ENCODE measurements around the gene MTNR1B.

MTNR1B gene

DNA sequence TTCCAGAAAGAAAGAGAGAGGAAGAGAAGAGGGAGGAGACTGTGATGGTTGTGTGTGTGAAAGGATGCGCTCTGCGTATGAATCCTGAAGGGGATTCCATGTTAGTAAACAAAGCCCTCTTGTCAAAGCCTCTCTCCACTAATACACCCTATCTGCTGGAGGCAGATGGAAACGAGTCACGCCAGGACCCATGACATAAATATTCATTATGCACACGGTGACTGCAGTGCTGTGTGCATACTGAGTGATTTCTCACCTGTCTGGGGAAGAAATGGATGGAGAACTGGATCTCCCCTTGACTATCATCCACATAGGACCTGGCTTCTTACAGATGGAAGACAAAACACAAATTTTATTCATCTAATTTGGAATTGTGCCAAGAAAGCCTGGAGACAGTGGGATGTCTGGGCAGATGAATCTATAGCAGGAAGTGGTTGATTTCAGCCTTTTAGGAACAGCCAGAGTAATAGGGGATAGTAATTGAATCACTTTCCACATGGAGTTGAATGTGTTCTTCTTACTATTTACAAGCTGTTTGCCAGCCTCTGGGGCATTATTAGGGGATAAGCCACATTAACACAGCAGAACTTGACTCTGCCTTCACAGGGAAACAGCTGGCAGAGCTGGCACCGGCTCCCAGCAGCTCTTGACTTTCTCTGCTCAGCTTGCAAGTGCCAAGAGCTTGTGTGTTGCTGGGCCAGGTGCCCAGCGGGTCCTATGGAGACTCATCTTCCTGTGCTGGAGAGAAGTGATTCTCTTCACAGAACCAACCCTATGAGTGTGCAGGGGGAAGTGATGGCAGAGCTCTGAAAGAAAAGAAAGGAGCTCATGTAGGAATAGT is 9.0 kb downstream of the MTNR1B start:
- DNase-seq = no peak

DNA sequence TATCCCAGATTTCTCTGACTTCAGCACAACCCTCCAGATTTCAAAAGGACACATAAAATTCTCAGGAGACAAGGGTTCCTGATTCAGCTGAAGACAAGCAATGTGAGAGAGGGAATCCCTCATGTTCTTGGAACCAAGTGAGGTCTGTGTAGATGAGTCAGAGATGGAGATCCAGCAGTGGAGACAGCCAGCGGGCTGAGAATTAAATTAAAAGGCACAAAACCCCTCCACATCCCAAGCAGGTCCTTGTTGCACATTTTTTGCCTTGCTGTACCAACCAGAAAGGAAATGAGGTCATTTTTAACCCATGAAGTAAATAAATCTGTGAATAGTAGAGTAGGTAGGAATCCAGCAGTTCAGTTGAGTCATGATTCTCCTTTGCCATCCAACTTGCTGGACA is 9.7 kb downstream of the MTNR1B start:
- peak; percentile 54 for DNase-seq

- no peak for DNase-seq
Measured at GRCh38 chr11:92980312-92980711, 10.9 kb downstream of the MTNR1B start.

- no peak for DNase-seq
Measured at GRCh38 chr11:92981508-92982043, 12.1 kb downstream of the MTNR1B start.

DNA sequence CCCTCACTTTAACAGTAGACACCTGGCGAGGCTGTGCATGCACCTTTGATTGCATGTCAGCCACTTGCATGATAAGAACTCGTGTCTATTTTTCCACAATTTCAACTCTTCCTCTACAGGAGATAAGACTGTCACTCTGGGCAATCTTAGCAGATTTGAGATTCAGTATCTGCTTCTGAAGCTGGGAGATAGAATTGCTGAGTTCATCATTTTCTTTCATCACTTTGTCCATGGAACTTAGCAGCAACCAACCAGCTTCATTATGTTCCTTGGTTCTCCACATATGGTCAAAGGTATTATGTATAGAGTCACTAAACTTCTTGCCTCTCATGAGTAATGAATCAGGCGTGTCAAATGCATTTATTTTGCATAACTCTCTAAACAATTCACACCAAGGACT is 17.1 kb downstream of the MTNR1B start:
- DNase-seq = no peak

- no peak for DNase-seq
Measured at GRCh38 chr11:92993004-92993403, 23.6 kb downstream of the MTNR1B start.

- DNase-seq = peak; percentile 92
Measured at GRCh38 chr11:93000511-93001476, 31.3 kb downstream of the MTNR1B start.

- DNase-seq = no peak
Measured at GRCh38 chr11:93001806-93002205, 32.4 kb downstream of the MTNR1B start.

DNA sequence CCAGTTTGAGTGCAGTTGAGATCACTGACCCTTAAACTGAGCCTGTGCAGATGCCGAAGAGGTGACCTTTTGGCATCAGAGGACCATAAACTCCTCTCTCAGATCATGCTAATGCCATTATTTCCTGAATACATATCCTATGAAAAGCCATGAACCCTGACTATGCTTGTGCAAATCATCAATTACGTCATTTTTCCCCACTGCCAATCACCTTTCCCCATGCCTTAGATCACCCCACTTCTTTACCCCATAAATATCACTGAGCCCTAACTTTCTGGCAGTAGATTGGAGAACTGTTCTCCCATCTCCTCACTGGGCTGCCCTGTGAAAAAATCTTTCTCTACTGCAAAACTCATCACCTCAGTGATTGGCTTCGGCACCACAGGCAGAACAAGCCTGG is 32.9 kb downstream of the MTNR1B start:
- no peak for DNase-seq

- DNase-seq = no peak
Measured at GRCh38 chr11:93005239-93005638, 35.8 kb downstream of the MTNR1B start.

DNA sequence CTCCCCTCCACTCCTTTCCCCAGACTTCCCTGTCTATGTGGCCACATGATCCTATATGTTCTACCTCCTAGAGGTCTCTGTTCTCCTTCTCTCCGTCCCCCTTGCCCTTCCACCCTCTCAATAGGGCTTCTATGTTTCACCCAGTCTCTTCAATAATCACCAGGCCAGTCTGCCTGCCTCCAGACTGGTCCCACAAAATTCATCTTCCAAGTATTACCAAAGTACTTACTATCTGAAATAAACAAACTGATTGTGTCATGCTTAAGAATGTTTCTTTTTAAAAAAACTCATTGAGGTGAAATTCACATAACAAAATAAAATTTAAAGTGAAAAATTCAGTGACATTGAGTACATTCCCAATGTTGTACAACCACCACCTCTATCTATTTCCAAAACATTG is 44.2 kb downstream of the MTNR1B start:
- DNase-seq = no peak

DNA sequence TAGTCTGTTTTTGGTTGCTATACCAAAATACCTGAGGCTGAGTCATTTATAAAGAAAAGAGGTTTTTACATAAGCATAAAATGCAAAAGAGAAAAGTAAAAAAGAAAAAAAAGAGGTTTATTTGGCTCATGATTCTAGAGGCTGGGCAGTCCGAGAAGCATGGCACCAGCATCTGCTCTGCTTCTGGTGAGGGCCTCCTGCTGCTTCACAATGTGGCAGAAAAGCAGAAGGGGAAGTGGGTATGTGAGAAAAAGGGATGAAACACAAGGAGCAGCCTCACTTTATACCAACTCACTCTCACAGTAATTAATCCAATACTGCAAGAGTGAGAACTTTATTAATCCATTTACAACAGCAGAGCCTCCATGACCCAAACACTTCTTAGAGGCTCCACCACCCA is 47.1 kb downstream of the MTNR1B start:
- no peak for DNase-seq

DNA sequence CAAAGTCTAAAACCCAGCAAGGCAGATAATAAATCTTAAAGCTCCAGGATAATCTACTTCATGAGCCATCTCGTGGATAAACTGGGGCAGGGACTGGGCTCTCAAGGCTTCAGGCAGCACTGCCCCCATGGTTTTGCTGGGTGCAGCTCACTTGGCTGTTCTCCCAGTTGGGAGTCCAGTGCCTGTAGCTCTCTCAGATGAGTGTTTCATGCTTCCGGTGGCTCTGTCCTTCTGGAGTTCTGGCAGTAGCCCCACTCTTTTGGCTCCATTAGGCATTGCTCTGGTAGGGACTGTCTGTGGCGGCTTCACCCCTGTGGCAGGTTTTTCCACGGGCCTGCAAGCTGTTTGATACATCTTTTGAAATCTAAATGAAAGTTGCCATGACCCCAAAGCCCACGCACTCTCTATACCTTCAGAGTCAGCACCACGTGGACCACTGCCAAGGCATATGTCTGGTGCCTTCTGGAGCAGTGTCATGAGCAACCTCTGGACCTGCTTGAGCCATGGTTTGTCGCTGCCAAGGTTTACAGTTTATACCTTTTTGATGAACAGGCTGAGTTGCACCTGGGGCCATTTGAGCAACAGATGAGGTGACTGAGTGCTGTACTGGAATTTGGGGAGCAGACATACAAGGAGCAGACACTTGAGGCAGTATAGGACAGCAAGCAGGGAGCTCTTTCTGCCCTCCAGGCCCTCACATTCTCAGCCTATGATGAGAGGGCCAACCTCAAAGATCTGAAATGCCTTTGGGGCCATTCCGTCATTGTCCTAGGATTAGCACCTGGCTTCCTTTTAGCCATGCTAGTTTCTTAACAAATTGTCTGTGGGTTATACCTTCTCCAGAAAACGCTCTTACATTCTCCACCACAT is 48.6 kb downstream of the MTNR1B start:
- no peak for DNase-seq

DNA sequence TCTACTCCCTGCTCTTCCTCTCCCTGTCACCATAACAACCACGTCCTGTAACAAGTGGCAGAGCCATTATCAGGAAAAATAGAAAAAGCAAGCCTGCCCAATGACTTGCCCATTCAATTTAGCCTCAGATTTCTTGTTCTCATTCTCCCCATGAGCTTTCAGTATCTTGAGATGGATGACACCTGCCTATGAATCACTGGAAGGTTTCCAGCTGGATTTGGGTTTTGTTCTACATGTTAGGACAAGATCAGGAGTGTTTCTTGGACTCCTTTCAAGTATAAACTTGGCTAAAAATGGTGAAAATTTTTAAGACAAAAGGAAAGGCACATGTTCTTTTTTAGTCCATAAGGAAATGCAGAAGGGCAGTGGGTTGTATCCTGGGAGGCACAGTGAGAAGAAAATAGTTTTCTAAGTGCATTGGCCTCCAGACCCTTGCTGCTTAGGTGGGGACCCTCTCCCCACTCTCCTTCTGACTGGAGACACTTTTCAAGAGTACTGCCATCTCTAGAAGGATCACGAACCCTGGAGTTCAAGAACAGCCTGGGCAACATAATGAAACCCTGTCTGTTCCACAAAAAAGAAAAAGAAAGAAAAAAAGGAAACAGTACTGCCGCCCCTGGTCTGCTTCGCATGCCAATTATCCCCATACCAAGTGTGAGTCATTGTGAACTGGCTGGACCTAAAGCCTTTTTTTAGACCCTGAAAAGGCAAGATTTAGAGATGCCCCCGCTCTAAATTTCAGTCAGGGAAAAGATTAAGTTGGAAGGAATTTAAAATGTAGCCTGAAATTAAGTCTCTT is 51.0 kb downstream of the MTNR1B start:
- DNase-seq = peak; percentile 74

DNA sequence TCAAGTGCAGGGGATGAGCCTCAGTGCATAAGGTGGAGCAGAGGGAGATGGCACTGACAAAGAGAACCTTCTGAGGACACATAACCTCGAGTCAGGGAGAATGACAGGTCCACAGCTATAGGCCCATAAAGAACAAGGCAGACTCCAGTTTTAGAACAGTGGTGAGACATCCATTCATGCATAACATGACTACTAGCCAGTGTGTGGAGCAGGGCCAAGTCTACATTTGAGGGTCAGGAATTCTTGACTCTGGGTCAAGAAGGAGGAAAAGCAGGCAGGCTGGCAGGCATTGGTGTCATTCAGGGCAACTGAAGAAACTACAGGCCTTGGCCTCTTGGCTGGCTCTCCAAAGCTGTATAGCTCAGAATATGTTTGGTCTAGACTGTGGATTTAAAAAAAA is 54.9 kb downstream of the MTNR1B start:
- DNase-seq = peak; percentile 31

DNA sequence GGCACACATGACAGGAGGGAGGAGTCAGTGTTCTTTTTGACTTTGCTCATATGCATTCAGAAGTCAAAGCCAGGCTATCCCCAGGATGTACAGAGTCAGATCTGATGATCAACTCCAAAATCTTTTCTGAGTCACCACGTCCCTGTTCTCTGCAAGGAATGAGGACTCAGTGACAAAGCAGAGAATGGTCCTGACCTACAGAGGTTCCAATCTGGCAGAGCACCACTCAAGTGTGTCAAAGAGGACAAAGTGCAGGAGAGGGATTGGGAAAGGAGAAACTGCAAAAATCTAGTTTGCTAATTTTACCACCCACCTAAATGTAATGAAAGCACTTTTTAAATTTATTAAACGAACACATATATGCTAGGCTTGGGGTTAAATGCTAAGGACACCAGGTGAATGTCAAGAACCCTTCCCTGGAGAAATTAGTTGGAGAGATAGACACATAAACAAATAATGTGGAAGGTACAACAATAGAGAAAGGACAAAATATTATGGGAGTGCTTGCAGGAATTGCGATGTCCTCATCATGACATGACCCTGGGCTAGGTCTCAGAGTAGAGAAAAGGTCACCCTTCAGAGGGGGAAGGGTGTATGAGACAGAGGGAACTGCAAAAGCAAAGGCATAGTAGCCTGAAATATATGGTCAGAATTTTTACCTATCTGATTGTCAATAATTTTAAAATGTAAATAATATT is 56.3 kb downstream of the MTNR1B start:
- no peak for DNase-seq

- no peak for DNase-seq
Measured at GRCh38 chr11:93028960-93029522, 59.6 kb downstream of the MTNR1B start.

GRCh38 chr11:93031386-93031785 is 61.9 kb downstream of the MTNR1B start:
- DNase-seq = peak; percentile 72
